Choroid plexus epithelial cell (primary cell): ENCODE measurements around the gene ENO3.

Source experiments
- DNase-seq: peaks from one replicate; pipeline ENCODE4 v3.0.0-alpha.2; 2010; ENCODE audit warnings: low read depth
- H3K4me3 ChIP-seq: 2 replicates; pipeline ENCODE4 v1.5.1; 2011; ENCODE audit warnings: low read depth, mild to moderate bottlenecking, control low read depth, low read length, moderate library complexity
- CTCF ChIP-seq: conservative IDR thresholded peaks from 2 replicates; pipeline ENCODE4 v1.5.1; 2011; ENCODE audit warnings: low read depth, mild to moderate bottlenecking, control low read depth, inconsistent platforms, low read length, moderate library complexity

Gene ENO3

GRCh38 chr17:4999430-5000093 lies 48.6 kb downstream of the ENO3 start:
- DNase-seq = no peak
- peak overlapping the region; percentile 82 for H3K4me3 ChIP-seq
- TF ChIP-seq CTCF = no peak

- no peak for TF ChIP-seq CTCF
- H3K4me3 ChIP-seq = no peak overlapping the region
- DNase-seq = no peak
These were observed 49.3 kb downstream of the ENO3 start for GRCh38 chr17:5000237-5000639.

- no peak for DNase-seq
- TF ChIP-seq CTCF = no peak
- no peak overlapping the region for H3K4me3 ChIP-seq
These were observed 51.3 kb downstream of the ENO3 start for GRCh38 chr17:5002121-5002788.

- DNase-seq = no peak
- no peak for TF ChIP-seq CTCF
- H3K4me3 ChIP-seq = no peak overlapping the region
These were observed 52.4 kb downstream of the ENO3 start for GRCh38 chr17:5003214-5003867.
